ENCODE results near the gene ENDOV.
"Not testable (repeated sequence)": the region's sequence is repeated elsewhere in the genome, so short reads cannot be mapped to it uniquely, and the experiment has no call there.

The ENDOV gene

GRCh38 chr17:80388601-80389000 lies 26.4 kb upstream of the ENDOV start:
- DNase-seq = no peak

GRCh38 chr17:80389011-80389995 lies 25.7 kb upstream of the ENDOV start:
- DNase-seq = no peak

GRCh38 chr17:80393241-80393890 lies 21.6 kb upstream of the ENDOV start:
- DNase-seq = no peak

- no peak for DNase-seq
Measured at GRCh38 chr17:80393961-80394360, 21.0 kb upstream of the ENDOV start.

GRCh38 chr17:80394629-80395216 lies 20.2 kb upstream of the ENDOV start:
- DNase-seq = no peak

- DNase-seq = peak; percentile 24
Measured at GRCh38 chr17:80395402-80396151, 19.4 kb upstream of the ENDOV start.

- no peak for DNase-seq
Measured at GRCh38 chr17:80396157-80397033, 18.6 kb upstream of the ENDOV start.

- no peak for DNase-seq
Measured at GRCh38 chr17:80397034-80397387, 18.0 kb upstream of the ENDOV start.

- DNase-seq = no peak
Measured at GRCh38 chr17:80397686-80398085, 17.3 kb upstream of the ENDOV start.

GRCh38 chr17:80401086-80401485 lies 13.9 kb upstream of the ENDOV start:
- not testable (repeated sequence) for DNase-seq

- DNase-seq = not testable (repeated sequence)
Measured at GRCh38 chr17:80402102-80402501, 12.9 kb upstream of the ENDOV start.

- DNase-seq = no peak
Measured at GRCh38 chr17:80402959-80403358, 12.0 kb upstream of the ENDOV start.

GRCh38 chr17:80406146-80406545 lies 8.8 kb upstream of the ENDOV start:
- no peak for DNase-seq

- DNase-seq = not testable (repeated sequence)
Measured at GRCh38 chr17:80407917-80408316, 7.0 kb upstream of the ENDOV start.

GRCh38 chr17:80408872-80409271 lies 6.1 kb upstream of the ENDOV start:
- no peak for DNase-seq

GRCh38 chr17:80409626-80410025 lies 5.3 kb upstream of the ENDOV start:
- no peak for DNase-seq

GRCh38 chr17:80410441-80411087 lies 4.4 kb upstream of the ENDOV start:
- DNase-seq = not testable (repeated sequence)

GRCh38 chr17:80413771-80414507 lies 1.0 kb upstream of the ENDOV start:
- no peak for DNase-seq

GRCh38 chr17:80414508-80414802 lies 512 bp upstream of the ENDOV start:
- no peak for DNase-seq

GRCh38 chr17:80415626-80416137 lies 715 bp downstream of the ENDOV start:
- DNase-seq = no peak
